NCI-H1436 treated with DMSO at 0.1 percent for 48 hours (cell line): ENCODE measurements around the gene NINL.
"Not testable (repeated sequence)": the region's sequence is repeated elsewhere in the genome, so short reads cannot be mapped to it uniquely, and the experiment has no call there.

ENCODE experiments used
- DNase-seq: peaks from one replicate; lab custom pipeline; 2025; lab: John Stamatoyannopoulos, UW

The NINL gene

DNA sequence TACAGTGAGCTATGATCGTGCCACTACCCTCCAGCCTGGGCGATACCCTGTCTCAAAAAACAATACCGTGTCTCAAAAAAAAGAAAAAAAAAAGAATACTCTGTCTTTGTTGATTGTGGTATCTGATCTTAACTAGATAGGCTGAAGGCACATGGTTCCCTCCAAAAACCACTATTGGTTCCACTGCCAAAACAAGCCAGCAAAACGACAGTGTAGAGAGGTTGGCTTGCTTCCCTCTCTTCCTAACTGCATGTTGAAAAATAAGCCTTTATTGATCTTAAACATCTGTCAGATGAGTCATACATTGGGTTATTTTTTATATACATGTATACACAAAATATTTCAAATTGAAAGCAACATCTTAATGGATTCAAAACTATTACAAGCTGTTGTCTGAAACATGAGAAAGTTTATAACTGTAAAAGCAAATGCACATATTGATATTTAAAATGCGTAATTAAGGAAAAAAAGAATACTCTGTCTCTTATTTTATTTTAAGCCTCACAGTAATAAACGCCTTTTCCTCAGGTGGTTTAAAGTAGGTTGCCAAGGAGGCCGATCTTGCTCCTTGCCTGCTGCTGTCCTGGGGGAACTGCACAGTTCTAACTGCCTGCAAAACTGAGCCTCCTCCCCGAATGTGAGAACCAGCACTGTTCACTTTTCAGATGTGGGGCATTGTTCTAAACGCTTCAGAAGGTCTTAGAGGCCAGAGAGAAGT lies 7.0 kb upstream of the NINL start:
- DNase-seq: no peak

- not testable (repeated sequence) for DNase-seq
These were observed 5.4 kb upstream of the NINL start for GRCh38 chr20:25590778-25591177.

DNA sequence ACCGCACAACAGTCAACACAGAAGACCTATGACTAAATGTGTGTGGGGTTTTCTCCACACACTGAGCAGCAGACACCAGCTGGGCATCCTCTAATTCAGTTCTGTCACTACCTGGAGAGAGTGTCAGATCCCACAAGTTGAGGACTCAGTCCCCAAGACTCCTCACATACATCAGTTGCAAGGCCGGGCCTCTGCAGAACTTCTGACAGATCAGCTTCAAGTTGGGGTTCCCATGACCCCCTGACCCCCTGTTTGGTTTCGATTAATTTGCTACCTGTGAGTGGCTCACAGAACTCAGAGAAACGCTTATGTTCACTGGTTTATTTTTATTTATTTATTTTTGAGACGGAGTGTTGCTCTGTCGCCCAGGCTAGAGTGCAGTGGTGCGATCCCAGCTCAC lies 3.2 kb upstream of the NINL start:
- no peak for DNase-seq

DNA sequence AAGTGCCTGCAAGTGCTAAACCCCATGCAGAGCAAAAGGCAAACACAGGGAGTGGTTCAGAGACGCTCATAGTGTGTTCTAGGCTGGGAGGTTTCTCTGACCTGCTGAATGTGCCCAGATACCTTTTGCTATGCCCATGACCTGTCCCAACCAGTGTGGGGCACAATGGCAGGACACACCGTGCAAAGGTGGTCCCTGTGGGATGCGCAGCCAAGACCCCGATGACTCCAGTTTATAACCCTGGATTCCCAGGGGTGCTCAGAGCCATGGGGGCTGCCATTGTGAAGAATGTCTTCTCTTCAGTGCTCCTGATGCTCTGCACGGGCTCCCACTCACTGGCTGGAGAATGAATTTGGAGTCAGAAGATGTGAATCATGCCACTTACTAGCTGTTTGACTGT lies 2.2 kb upstream of the NINL start:
- no peak for DNase-seq

DNA sequence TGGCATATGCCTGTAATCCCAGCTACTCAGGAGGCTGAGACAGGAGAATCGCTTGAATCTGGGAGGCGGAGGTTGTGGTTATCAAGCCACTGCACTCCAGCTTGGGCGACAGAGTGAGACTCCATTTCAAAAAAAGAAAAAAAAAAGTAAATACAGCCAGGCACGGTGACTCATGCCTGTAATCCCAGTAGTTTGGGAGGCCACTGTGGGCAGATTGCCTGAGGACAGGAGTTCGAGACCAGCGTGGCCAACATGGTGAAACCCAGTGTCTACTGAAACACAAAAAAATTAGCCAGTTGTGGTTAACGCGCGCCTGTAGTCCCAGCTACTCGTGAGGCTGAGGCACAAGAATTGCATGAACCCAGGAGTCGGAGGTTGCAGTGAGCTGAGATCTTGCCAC lies 1.5 kb upstream of the NINL start:
- DNase-seq: no peak

DNA sequence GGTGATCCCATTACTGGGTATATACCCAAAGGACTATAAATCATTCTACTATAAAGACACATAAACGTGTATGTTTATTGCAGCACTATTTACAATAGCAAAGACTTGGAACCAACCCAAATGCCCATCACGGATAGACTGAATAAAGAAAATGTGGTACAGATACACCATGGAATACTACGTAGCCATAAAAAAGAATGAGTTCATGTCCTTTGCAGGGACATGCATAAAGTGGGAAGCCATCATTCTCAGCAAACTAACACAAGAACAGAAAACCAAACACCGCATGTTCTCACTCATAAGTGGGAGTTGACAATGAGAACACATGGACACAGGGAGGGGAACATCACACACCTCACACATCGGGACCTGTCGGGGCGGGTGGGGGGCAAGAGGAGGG lies 1.7 kb downstream of the NINL start:
- DNase-seq: not testable (repeated sequence)

DNA sequence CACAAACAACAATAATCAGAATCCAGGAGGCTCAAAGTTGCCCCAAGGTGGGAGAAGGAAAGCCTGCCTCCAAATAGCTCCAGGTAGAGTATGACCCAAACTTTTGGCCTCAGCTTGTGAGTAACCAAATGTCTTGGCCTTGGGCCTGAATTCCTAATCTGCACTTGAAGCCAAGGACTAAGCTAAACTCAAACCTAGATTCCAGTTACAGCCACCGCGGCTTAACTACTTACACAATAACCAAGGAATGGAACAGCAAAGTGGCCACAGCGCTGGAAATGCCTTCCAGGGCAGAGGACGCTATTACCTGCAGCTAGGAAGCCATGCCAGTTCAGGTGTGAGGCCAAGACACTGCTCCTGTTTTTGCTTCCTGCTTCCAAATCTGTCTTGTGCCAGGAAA lies 4.6 kb downstream of the NINL start:
- DNase-seq: no peak

GRCh38 chr20:25579081-25579770 lies 6.1 kb downstream of the NINL start:
- no peak for DNase-seq

DNA sequence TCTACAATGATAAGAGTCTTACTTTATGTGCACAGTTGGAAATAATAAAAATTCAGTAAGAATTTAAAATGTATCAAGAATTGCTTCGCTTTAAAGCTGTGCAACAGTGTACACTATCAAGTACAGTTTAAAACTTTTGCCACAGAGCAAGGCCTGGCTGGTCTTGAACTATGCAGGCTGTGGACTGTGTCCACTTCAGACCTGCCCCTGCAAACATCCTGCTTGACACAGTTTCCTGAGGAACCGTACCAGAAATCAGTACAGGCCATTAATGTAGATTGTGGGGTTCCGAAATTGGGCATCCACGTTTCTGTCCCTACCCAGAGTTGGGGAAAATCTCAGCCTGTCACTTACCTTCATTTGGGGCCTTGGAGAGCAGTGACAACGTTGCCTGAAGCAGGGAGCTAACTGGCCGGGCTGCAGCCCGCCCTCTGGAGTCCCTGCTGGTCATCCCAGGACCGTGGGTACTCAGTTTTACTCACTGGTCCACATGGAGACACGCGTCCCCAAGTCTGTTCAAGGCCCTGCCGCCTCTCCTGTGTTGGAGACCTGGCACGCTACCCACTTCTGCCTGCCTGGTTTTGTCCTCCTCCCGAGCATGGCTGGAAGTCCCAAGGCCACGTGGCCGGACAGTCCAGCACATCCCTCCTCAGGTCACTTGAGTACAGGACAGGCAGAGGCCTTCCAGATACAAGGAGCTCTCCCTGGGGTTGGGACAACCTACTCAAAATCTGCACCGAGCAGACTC lies 8.4 kb downstream of the NINL start:
- DNase-seq: no peak

GRCh38 chr20:25574411-25574810 lies 10.9 kb downstream of the NINL start:
- no peak for DNase-seq

DNA sequence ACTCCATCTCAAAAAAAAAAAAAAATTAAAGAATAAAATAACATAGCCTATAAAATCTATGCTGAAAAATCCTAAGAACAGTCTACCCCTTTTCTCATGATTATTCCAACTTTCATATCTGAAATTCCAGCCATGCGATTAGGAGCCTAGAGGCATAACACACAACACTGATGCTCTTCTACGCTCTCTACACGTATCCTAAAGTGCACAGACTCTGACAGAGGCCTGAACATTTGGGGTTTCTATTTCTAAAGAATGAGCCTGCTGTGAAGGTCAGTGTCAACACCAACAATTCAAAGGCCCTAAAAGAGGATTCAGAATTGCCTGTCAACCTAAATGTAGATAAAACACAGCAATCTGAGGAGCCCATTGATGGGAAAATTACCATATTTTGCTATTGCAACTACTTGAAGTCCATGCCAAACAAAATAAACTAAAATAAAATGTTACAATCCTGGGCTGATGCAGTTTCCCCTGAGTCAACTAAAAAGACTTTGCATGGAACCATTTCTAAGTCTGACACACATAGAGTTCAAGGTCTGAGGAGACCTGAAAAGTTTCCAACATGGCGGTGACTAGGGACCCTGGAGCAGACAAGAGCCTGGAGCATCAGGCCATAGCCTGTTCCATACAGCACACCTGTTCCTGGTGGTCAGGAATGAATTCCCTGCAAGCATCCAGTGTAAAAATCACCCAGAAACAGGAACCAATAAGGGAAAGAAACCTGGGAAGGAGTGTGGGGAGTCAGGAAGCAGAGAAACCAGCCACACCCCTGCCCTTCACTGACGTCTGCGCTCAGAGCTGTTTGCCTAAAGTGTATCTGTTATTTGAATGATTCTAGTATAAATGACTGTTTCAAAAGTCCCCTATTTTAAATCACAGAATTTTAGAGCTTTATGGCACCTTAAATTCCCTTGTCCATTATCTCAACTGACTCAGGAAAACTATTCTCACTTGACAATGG lies 11.8 kb downstream of the NINL start:
- DNase-seq: no peak

DNA sequence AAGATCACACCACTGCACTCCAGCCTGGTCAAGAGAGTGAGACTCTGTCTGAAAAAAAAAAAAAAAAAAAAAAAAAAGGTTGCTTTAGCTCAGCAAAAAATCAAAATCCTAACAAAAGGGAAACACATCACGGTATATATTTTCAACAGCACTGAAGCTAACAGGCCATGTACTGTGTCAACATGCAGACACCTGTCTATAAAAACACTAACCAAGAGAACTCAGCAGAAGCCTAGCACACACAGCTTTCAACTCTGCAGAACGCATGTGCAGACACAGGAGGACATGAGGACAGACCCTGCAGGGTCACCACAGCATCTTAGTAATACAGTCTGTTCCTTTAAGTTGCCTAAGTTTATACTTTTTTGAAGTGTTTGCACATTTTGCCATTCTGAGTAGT lies 13.5 kb downstream of the NINL start:
- no peak for DNase-seq

DNA sequence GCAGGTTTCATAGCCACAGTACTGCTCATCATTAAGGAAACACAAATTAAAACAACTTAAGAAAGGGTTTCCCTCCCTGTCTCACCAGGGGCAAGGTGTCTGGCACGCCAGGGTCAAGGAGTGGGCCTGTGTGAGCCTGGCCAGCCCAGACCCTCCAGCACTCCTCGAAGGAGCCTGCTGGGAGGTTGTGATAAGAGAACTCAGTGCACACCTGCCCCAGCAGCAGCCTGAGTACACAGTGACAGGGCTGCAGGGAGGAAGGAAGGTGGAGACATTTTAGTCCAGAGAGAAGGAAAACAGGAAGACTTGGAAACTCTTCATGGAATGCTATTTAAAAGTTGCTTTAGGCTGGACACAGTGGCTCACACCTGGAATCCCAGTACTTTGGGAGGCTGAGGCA lies 14.1 kb downstream of the NINL start:
- DNase-seq: no peak

- DNase-seq: no peak
These were observed 15.2 kb downstream of the NINL start for GRCh38 chr20:25570148-25570530.

- DNase-seq: no peak
These were observed 18.0 kb downstream of the NINL start for GRCh38 chr20:25567286-25567685.

DNA sequence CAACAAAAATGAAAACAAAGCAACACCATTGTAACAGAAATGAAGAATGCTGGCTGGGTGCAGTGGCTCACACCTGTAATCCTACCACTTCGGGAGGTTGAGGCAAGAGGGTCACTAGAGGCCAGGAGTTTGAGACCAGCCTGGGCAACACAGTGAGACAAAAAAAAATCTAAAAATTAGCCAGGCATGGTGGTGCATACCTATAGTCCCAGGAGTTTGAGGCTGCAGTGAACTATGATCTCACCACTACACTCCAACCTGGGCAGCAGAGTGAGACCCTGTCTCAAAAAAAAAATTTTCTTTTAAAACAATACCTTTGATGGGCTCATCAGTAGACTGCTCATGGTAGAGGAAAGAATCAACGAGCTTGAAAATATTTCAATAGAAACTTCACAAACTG lies 18.5 kb downstream of the NINL start:
- DNase-seq: no peak

GRCh38 chr20:25565578-25566157 lies 19.7 kb downstream of the NINL start:
- no peak for DNase-seq

DNA sequence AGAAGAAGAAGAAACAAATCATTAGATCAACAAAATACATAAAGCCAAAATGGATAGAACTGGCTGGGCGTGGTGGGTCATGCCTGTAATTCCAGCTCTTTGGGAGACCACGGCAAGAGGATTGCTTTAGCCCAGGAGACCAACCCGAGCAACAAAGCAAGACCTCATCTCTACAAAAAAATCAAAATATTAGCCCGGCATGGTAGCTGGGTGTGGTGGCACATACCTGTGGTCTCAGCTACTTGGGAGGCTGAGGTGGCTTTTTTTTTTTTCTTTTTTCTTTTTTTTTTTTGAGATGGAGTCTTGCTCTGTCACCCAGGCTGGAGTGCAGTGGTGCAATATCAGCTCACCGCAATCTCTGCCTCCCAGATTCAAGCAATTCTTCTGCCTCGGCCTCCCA lies 21.5 kb downstream of the NINL start:
- no peak for DNase-seq

DNA sequence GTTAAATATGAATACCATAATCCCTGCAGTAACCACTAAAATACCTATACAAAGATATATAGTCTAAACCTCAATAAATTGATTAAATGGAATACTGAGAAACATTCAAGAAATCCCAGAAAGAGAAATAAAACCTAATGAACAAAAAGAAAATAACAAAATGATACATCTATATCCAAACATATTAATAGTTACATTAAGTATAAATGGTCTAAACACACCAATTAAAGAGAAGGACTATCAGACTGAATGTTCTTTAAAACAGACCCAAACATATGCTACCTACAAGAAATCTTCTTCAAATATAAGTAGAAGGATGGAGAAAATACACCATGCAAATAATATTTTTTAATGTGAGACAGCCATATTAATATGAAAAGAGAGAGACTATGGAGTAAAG lies 22.0 kb downstream of the NINL start:
- DNase-seq: no peak

DNA sequence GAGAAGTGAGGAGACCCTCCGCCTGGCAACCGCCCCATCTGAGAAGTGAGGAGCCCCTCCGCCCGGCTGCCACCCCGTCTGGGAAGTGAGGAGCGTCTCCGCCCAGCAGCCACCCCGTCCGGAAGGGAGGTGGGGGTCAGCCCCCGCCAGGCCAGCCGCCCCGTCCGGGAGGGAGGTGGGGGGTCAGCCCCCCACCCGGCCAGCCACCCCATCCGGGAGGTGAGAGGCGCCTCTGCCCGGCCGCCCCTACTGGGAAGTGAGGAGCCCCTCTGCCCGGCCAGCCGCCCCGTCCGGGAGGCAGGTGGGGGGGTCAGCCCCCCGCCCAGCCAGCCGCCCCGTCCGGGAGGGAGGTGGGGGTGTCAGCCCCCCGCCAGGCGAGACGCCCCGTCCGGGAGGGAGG lies 23.6 kb downstream of the NINL start:
- not testable (repeated sequence) for DNase-seq

DNA sequence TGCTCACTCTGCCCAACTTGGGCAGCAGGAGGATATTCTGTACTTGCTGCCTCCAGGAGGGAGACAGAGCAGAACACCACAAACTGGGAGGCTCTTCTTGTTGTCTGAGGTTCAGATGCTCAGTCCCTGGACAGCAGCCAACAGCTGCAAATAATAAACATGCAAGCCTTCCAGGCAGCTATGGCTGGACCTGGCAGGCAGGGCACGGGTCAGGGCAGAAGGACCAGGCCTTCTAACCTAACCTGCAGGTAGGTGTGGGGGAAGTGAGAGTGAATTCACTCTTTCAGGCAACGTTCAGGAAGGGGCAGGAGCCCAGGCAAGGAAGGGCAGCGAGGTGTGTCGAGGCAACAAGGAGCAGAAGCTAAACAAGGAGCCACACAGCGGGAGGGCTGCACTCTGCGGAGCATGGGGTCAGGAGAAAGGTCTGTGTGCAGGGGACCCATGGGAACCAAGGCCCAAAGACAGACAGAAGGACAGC lies 31.5 kb downstream of the NINL start:
- DNase-seq: no peak

DNA sequence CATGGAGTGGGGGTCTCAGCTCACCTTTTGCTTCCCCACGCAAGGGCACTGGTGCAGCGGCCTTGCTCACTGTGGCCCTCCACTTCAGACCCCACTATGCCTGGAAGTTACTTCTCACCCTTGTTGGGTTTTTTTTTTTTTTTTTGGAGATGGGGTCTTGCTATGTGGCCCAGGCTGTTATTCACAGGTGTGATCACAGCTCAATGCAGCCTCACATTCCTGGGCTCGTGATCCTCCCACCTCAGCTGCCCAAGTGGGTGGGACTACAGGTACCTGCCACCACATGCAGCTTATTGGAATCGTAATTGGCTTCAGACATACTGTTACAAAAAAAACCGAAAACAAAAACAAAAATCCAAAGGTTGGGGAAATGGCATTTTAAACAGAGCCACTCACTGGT lies 32.4 kb downstream of the NINL start:
- DNase-seq: no peak
